Measurements from ENCODE around the gene EVX2. TPM values are rescaled to one million over a fixed set of nuclear protein-coding genes. Genes with fewer than 3 reads are reported as not detected.

Gene EVX2
- polyA plus RNA-seq, 1 donor from 2014 or later = not detected

GRCh38 chr2:176092270-176093144 is 8.7 kb upstream of the EVX2 start, which contains the start of gene HOXD13:
Gene HOXD13, plus strand, starts transcription at chr2:176092721. Its CDS starts 170 bp downstream, at chr2:176092891.
- H3K9me3 ChIP-seq (ENCODE audit: low read length) = no peaks in the 10 kb centered on the region
- H4K20me1 ChIP-seq (ENCODE audit: insufficient read depth) = no peaks in the 10 kb centered on the region
- TF ChIP-seq SMC3 (conservative IDR thresholded peaks at IDR 0.05; ENCODE audit: poor library complexity) (no peak), RAD21 (conservative IDR thresholded peaks at IDR 0.05) (no peak), POLR2AphosphoS5 (IDR thresholded peaks at IDR 0.05) (no peak), EZH2 (IDR thresholded peaks at IDR 0.05; ENCODE audit: borderline replicate concordance, insufficient read depth, low read length, poor library complexity, severe bottlenecking) (peak; percentile 9), MXI1 (conservative IDR thresholded peaks at IDR 0.05; ENCODE audit: poor library complexity, severe bottlenecking) (no peak)
- no peak within 1 kb of the TSS for H3K27ac ChIP-seq (ENCODE audit: low read length)
- peak within 1 kb of the TSS; percentile 58 for H3K4me3 ChIP-seq (ENCODE audit: low read length)
- H3K4me2 ChIP-seq (ENCODE audit: low read length) = no peak within 1 kb of the TSS
- H2AFZ ChIP-seq (ENCODE audit: low read depth, low read length) = no peak within 1 kb of the TSS
- H3K79me2 ChIP-seq (replicated peaks; ENCODE audit: insufficient read depth, low read length) = no peaks in the 10 kb centered on the region
- H3F3A ChIP-seq (ENCODE audit: insufficient read depth, low read length, poor library complexity, severe bottlenecking) = no peaks in the 10 kb centered on the region
- H3K36me3 ChIP-seq (ENCODE audit: insufficient read depth, low read length) = no peaks in the 10 kb centered on the region
- no peak within 1 kb of the TSS for H3K9ac ChIP-seq (ENCODE audit: low read length)
- H3K9me2 ChIP-seq (ENCODE audit: insufficient read depth, low read length) = no peaks in the 10 kb centered on the region
- H3K27me3 ChIP-seq (ENCODE audit: insufficient read depth, low read depth, low read length) = peaks cover 99% of the 10 kb centered on the region

DNA sequence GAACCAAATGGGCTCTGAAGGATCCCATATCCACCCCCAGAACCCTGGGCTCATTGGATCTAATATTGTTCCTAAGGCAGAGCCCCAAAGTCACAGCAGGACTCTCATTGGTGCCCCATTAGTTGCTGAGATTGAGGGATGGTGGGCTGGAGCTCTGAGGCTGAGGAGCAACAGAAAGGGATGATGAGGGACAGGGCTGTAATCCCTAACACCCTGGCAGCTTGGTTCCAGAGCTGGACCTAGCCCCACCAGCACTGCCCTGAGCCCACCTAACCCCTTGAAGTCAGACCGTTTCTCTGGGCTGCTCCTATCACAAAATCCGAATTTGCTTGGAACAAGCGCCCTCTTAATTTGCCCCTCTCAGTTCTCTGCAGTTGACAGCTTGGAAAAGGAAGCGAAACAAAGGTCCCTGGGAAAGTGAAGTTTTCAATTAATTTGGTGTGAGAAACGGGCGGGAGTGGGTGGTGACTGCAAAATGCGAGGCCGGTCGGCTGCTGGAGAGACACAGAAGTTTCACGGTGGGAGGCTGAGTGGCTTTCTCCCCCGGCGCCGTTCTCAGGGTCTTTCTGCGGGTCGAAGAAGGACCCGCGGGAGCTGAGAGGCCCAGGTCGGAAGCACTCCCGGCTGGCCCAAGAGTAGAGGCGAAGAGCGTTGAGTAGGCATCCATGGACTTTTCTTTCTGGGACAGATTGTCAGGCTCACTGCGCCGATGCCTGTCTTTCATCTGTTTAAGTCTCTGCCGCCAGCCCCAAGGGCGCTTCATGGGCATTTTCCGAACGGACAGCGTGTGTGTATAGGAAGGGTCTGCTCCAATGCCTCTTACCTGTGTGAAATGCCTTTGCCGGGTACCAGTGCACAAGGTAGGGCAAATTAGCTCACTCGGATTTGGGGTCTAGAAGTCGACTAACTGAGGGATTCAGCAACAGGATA is 7.8 kb upstream of the EVX2 start:
- Histone ChIP-seq H3K27me3 (ENCODE audit: insufficient read depth, low read depth, low read length) (peaks cover 99% of the 10 kb centered on the region), H3K4me3 (ENCODE audit: low read length) (no peak overlapping the region), H4K20me1 (ENCODE audit: insufficient read depth) (no peaks in the 10 kb centered on the region), H2AFZ (ENCODE audit: low read depth, low read length) (no peak overlapping the region), H3K27ac (ENCODE audit: low read length) (no peak overlapping the region), H3K79me2 (replicated peaks; ENCODE audit: insufficient read depth, low read length) (no peaks in the 10 kb centered on the region), H3K4me2 (ENCODE audit: low read length) (no peak overlapping the region), H3K9ac (ENCODE audit: low read length) (no peak overlapping the region), H3K36me3 (ENCODE audit: insufficient read depth, low read length) (no peaks in the 10 kb centered on the region), H3F3A (ENCODE audit: insufficient read depth, low read length, poor library complexity, severe bottlenecking) (no peaks in the 10 kb centered on the region), H3K9me3 (ENCODE audit: low read length) (no peaks in the 10 kb centered on the region), H3K9me2 (ENCODE audit: insufficient read depth, low read length) (no peaks in the 10 kb centered on the region)
- TF ChIP-seq EZH2 (IDR thresholded peaks at IDR 0.05; ENCODE audit: borderline replicate concordance, insufficient read depth, low read length, poor library complexity, severe bottlenecking) = peak; percentile 92
- no peak for TF ChIP-seq SMC3 (conservative IDR thresholded peaks at IDR 0.05; ENCODE audit: poor library complexity)

GRCh38 chr2:176090862-176091261 is 7.1 kb upstream of the EVX2 start:
- Histone ChIP-seq H2AFZ (ENCODE audit: low read depth, low read length) (no peak overlapping the region), H3K79me2 (replicated peaks; ENCODE audit: insufficient read depth, low read length) (no peaks in the 10 kb centered on the region), H3K9ac (ENCODE audit: low read length) (no peak overlapping the region), H3K36me3 (ENCODE audit: insufficient read depth, low read length) (no peaks in the 10 kb centered on the region), H3F3A (ENCODE audit: insufficient read depth, low read length, poor library complexity, severe bottlenecking) (no peaks in the 10 kb centered on the region), H4K20me1 (ENCODE audit: insufficient read depth) (no peaks in the 10 kb centered on the region), H3K27ac (ENCODE audit: low read length) (no peak overlapping the region), H3K4me3 (ENCODE audit: low read length) (no peak overlapping the region), H3K27me3 (ENCODE audit: insufficient read depth, low read depth, low read length) (peaks cover 99% of the 10 kb centered on the region), H3K9me3 (ENCODE audit: low read length) (no peaks in the 10 kb centered on the region), H3K9me2 (ENCODE audit: insufficient read depth, low read length) (no peaks in the 10 kb centered on the region), H3K4me2 (ENCODE audit: low read length) (no peak overlapping the region)
- no peak for TF ChIP-seq EZH2 (IDR thresholded peaks at IDR 0.05; ENCODE audit: borderline replicate concordance, insufficient read depth, low read length, poor library complexity, severe bottlenecking)
- peak; percentile 8 for TF ChIP-seq POLR2AphosphoS5 (IDR thresholded peaks at IDR 0.05)
- TF ChIP-seq, protein P1, sequence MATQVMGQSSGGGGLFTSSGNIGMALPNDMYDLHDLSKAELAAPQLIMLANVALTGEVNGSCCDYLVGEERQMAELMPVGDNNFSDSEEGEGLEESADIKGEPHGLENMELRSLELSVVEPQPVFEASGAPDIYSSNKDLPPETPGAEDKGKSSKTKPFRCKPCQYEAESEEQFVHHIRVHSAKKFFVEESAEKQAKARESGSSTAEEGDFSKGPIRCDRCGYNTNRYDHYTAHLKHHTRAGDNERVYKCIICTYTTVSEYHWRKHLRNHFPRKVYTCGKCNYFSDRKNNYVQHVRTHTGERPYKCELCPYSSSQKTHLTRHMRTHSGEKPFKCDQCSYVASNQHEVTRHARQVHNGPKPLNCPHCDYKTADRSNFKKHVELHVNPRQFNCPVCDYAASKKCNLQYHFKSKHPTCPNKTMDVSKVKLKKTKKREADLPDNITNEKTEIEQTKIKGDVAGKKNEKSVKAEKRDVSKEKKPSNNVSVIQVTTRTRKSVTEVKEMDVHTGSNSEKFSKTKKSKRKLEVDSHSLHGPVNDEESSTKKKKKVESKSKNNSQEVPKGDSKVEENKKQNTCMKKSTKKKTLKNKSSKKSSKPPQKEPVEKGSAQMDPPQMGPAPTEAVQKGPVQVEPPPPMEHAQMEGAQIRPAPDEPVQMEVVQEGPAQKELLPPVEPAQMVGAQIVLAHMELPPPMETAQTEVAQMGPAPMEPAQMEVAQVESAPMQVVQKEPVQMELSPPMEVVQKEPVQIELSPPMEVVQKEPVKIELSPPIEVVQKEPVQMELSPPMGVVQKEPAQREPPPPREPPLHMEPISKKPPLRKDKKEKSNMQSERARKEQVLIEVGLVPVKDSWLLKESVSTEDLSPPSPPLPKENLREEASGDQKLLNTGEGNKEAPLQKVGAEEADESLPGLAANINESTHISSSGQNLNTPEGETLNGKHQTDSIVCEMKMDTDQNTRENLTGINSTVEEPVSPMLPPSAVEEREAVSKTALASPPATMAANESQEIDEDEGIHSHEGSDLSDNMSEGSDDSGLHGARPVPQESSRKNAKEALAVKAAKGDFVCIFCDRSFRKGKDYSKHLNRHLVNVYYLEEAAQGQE (IDR thresholded peaks at IDR 0.05; ENCODE audit: borderline replicate concordance) = no peak
- TF ChIP-seq, protein P2, sequence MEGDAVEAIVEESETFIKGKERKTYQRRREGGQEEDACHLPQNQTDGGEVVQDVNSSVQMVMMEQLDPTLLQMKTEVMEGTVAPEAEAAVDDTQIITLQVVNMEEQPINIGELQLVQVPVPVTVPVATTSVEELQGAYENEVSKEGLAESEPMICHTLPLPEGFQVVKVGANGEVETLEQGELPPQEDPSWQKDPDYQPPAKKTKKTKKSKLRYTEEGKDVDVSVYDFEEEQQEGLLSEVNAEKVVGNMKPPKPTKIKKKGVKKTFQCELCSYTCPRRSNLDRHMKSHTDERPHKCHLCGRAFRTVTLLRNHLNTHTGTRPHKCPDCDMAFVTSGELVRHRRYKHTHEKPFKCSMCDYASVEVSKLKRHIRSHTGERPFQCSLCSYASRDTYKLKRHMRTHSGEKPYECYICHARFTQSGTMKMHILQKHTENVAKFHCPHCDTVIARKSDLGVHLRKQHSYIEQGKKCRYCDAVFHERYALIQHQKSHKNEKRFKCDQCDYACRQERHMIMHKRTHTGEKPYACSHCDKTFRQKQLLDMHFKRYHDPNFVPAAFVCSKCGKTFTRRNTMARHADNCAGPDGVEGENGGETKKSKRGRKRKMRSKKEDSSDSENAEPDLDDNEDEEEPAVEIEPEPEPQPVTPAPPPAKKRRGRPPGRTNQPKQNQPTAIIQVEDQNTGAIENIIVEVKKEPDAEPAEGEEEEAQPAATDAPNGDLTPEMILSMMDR (IDR thresholded peaks at IDR 0.05; ENCODE audit: poor library complexity, severe bottlenecking) = no peak
- no peak for TF ChIP-seq EP300 (conservative IDR thresholded peaks at IDR 0.05; ENCODE audit: poor library complexity, severe bottlenecking)
